ENCODE results near the gene SRSF3. TPM values are rescaled to one million over a fixed set of nuclear protein-coding genes. Genes with fewer than 3 reads are reported as not detected.
"Not testable (repeated sequence)": the region's sequence is repeated elsewhere in the genome, so short reads cannot be mapped to it uniquely, and the experiment has no call there.

The SRSF3 gene
- total RNA-seq, 2 donors from 2014 or later = 197 to 431 TPM

DNA sequence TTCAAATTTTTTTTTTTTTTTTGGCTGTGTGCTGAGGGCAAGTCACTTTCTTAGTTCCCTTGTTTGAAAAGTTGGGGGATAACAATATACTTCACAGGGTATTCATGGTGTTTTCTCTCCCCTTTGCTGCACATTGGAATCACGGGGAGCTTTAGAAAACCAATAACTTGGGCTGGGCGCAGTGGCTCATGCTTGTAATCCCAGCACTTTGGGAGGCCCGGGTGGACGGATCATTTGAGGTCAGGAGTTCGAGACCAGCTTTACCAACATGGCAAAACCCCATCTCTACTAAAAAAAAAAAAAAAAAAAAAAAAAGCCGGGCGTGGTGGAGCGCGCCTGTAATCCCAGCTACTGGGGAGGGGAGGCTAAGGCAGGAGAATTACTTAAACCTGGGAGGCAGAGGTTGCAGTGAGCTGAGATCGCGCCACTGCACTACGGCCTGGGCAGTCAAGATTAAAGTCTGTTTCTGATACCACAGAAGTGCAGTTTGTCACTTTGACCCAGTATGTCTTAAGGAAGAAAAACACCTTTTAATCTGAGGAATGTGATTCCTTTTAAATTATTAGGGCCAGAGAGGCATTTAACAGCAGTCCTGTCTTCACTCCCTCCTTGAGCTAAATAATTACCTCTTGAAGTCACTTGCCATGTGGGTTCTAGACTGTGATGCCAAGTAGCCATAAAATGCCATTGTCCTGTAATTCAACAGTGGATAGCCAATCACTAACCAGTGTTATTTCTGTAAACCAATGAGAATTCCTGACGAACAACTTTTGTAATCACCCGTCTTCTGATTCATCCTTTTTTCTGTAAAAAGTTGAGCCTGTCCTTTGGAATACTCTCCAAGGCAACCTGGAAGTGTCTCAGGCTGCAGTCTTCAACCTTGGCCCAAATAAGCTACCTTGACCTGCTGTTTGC is 16.1 kb downstream of the SRSF3 start:
- H3K36me3 Mint-ChIP-seq = peaks cover 24 to 27% of the 10 kb centered on the region in 2 donors
- H3K9me3 Mint-ChIP-seq = no peaks in the 10 kb centered on the region
- no peak for ATAC-seq
- H3K27ac Mint-ChIP-seq = peak overlapping the region; percentile 83 to 84
- DNase-seq (ENCODE audit: low spot score in 2 of 2) = peak in 1 of 2 donors; percentile 16

DNA sequence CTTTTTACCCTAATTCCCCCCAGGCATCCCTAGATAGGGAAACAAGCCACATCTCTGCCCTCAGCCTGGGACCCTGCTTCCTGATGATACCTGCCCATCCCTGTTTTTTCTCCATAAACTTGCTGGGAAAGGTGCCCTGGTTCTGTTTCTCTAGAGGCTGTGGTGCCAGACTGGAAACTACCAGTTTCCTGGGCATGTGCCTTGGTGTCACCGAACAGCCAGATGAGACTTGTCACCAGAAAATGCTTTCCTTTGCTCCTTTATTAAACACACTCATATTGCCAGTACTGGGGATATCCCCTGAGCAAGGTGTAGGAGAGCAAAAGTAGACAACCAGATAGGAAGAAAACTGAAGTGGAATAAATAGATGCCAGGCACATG is 16.8 kb downstream of the SRSF3 start:
- peak overlapping the region; percentile 70 to 84 for H3K27ac Mint-ChIP-seq
- peaks cover 18 to 21% of the 10 kb centered on the region in 2 donors for H3K36me3 Mint-ChIP-seq
- H3K9me3 Mint-ChIP-seq = no peaks in the 10 kb centered on the region
- DNase-seq (ENCODE audit: low spot score in 2 of 2) = no peak
- ATAC-seq = peak; percentile 12 to 52

DNA sequence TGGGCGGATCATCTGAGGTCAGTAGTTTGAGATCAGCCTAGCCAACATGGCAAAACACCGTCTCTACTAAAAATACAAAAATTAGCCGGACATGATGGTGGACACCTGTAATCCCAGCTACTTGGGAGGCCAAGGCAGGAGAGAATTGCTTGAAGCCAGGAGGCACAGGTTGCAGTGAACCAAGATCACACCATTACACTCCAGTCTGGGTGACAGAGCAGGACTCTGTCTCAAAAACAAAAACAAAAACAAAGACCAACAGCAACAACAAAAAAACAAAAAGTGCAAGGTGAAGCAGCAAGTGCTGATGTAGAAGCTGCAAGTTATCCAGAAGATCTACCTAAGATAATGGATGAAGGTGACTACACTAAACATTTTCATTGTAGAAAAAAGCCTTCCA is 17.5 kb downstream of the SRSF3 start:
- not testable (repeated sequence) for H3K9me3 Mint-ChIP-seq, ATAC-seq
- H3K36me3 Mint-ChIP-seq = peaks cover 16 to 20% of the 10 kb centered on the region in 2 donors
- peak in 1 of 2 donors; percentile 44 for DNase-seq (ENCODE audit: low spot score in 2 of 2)
- H3K27ac Mint-ChIP-seq = peak overlapping the region in 1 of 2 donors; percentile 37

DNA sequence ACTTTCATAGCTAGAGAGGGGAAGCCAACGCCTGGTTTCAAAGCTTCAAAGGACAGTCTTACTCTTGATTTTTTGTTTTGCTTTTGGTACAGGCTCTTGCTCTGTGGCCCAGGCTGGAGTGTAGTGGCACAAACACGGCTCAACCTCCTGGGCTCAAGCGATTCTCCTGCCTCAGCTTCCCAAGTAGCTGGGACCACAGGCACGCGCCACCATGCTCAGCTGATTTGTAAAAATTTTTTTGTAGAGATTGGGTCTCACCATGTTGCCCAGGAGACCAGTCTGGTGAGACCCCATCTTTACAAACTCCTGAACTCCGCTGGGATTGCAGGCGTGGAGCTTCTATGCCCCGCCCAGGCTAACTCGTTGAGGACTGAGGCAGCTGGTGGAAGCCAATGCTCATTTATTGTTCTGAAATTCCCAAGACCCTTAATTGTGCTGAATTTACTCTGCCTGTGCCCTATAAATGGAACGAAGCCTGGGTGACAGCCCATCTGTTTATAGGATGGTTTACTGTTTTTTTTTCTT is 18.0 kb downstream of the SRSF3 start:
- ATAC-seq (no peak), DNase-seq (ENCODE audit: low spot score in 2 of 2) (peak in 1 of 2 donors; percentile 43)
- peaks cover 16 to 20% of the 10 kb centered on the region in 2 donors for H3K36me3 Mint-ChIP-seq
- peak overlapping the region; percentile 37 to 58 for H3K27ac Mint-ChIP-seq
- H3K9me3 Mint-ChIP-seq = no peaks in the 10 kb centered on the region

DNA sequence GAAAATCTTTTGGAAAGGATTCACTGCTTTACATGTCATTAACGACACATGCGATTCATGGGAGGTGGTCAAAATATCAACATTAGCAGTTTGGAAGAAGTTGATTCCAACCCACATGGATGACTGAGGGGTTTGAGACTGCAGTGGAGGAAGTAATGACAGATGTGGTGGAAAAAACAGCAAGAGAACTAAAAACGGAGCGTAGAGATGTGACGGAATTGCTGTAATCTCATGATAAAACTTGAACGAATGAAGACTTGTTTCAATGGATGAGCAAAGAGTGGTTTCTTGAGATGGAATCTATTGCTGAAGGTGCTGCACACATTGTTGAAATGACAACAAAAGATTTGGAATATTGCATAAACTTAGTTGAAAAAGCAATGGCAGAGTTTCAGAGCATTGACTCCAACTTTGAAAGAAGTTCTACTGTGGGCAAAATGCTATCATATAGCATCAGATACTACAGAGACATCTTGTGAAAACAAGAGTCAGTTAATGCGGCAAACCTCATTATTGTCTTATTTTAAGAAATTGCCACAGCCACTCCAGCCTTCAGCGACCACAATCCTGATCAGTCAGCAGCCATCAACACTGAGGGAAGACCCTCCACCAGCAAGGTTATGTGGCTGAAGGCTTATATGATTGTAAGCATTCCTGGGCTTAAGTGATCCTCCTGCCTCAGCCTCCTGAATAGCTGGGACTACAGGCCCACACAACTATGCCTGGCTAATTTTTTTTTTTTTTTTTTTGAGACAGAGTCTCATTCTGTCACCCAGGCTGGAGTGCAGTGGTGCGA is 19.2 kb downstream of the SRSF3 start:
- H3K9me3 Mint-ChIP-seq = no peaks in the 10 kb centered on the region
- peak overlapping the region in 1 of 2 donors; percentile 28 for H3K27ac Mint-ChIP-seq
- peaks cover 6 to 9% of the 10 kb centered on the region in 2 donors for H3K36me3 Mint-ChIP-seq
- ATAC-seq (no peak), DNase-seq (ENCODE audit: low spot score in 2 of 2) (no peak)

DNA sequence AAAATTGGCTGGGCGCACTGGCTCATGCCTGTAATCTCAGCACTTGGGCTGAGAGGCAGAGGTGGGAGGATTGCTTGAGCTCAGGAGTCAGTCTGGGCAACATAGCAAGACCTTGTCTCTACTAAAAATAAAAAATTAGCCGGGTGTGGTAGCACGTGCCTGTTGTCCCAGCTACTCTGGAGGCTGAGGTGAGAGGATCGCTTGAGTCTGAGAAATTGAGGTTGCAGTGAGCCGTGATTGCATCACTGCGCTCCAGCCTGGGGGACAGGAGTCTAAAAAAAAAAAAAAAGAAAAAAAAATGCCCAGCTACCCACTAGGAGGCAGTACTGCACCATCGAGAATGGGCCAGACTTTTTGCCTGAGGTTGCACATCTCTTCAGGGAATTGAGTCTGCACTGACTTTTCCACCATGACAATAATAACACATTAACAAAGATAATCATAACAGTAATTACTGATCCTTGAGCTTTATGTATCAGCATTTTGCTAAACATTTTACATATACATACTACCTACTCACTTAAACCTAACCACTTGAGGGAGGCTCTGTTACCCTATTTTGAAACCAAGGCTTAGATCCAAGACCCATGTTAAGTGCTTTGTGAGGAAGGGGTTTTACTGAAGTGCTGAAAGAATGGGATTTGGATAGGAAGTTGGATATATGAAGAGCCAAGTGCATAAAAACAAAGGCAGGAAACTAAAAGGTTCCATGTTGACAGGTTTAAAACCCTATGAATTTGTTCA is 21.0 kb downstream of the SRSF3 start:
- peak; percentile 54 to 61 for DNase-seq (ENCODE audit: low spot score in 2 of 2)
- Mint-ChIP-seq H3K9me3 (no peaks in the 10 kb centered on the region), H3K36me3 (no peaks in the 10 kb centered on the region), H3K27ac (peak overlapping the region in 1 of 2 donors; percentile 55)
- peak; percentile 41 to 47 for ATAC-seq

DNA sequence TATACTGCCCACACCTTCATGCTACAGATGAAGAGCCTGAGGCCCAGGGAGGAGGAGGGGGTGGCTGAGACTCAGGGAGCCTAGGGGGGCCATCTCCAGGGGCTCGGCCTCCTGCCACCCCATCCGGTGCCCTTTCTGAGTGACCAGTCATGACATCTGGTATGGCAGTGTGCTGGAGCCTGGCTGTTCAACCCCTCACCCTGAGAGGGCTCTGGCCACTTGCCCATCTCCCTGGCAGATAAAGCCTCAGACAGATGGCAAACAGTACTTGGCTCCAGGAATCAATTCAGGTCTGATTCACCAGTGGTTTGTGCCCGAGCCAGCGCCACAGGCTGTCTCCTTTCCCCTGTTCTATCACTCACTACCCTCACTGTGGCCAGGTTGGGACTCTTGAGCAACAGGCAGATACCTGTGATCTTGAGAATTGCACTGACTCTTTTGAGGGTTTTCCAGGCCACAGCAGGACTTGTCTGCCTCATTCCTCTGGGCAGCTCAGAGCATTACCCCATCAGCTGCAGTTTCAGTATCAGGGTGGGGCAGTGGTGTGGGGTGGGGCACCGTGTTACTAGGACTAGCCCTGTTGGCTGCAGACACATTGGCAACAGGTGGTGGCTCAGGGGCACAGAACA is 22.8 kb downstream of the SRSF3 start:
- Mint-ChIP-seq H3K36me3 (no peaks in the 10 kb centered on the region), H3K27ac (peak overlapping the region in 1 of 2 donors; percentile 54), H3K9me3 (no peaks in the 10 kb centered on the region)
- ATAC-seq = peak; percentile 6 to 81
- no peak for DNase-seq (ENCODE audit: low spot score in 2 of 2)

DNA sequence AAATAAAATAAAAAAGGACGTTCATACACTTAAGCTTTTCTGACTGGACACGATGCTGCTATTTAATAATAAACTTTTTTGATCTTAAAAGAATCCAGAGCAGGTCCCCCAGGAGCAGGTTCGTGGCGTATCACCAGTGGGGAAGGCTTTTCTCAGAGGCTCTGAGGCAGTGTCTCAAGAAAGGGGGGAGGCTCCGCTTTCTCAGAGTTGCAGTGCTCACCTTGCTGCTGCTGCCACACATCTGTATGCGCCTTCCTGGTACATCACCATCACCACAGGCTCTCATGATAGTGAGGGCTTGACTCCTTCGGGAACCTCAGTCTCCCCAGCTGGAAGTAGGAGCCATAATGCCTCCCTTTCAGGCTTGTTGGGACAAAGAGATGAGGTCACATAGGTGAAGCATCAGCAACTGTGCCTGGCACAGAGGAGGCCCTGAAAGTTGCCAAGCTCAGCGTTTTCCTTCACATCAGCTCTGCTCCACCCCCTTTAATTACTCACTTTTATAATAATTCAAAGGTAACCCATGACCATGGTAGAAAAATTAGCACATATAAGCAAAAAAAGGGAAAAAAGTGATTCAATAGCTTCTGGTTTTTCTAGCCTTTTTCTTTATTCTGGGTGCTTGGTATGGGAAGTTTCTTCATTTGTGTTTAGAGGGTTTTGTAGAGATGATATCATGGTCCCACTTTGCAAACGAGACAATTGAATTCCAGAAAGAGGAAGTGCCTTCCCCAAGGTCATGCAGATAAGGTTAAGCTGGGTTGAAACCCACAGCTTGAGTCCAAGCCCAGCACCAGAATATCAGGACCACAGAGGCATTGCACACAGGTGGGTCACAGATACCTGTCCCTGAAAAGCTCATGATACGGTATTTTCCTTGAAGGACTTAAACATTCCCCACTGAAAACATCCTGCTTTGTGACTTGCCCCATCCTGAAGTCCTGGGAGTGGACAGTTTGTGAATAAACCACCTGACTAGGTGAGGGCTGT is 24.5 kb downstream of the SRSF3 start:
- ATAC-seq (no peak), DNase-seq (ENCODE audit: low spot score in 2 of 2) (no peak)
- Mint-ChIP-seq H3K36me3 (no peaks in the 10 kb centered on the region), H3K9me3 (no peaks in the 10 kb centered on the region), H3K27ac (peak overlapping the region in 1 of 2 donors; percentile 29)

DNA sequence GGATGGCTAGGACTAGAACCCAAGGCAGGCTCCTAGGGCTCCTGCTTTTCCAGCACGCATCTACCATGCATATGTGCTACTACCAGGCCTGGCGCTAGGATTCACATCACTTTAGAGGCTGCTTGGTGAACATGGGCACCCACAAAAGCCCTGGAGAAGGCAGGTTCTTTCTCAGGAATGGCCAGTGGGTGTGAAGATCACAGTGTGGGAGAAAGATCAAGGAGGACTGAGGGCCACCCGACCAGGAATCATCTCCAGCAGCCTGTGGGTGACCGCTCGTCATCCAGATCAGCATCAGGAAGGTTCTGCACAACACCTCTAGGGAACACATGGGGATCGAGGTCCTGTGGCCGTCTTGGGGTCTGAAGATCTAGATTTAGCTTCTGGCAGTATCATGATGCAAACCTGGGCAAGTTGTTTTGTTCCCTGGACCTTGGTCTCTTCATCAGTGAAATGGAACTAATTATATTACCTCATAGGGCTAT is 27.3 kb downstream of the SRSF3 start:
- ATAC-seq = no peak
- Mint-ChIP-seq H3K36me3 (no peaks in the 10 kb centered on the region), H3K27ac (no peak overlapping the region), H3K9me3 (no peaks in the 10 kb centered on the region)
- no peak for DNase-seq (ENCODE audit: low spot score in 2 of 2)

DNA sequence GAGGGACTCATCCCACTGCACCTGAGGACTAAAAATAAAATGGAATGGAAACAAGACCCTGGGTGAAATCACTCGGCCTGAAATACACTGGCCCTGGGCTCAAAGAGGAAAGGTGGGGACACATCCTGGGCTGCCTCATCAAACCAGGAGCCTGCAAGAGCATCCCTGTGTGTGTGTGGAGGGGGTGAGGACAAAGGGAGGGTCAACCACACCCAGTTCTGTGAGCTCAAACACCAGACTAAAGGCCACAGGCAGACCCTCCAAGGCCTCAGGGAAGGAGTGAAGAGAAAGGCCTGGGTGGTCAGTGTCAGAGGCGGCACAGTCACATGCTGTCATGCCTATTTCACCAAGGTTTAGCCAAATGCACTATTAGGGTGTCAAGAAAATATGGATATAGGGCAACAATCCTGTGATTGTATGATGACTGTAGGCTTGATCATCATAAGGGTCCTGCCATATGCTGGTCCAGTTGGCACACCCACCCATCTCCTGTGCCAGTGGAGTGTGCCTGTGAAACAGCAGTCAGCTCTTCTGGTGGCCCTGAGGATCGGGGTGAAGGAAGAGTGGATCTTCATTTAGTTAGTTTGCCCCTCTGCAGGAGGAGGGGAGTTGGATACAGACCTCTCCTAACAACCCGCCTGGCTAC is 28.9 kb downstream of the SRSF3 start:
- no peaks in the 10 kb centered on the region for H3K9me3 Mint-ChIP-seq
- H3K27ac Mint-ChIP-seq = peak overlapping the region in 1 of 2 donors; percentile 5
- ATAC-seq (peak in 1 of 2 donors; percentile 35), DNase-seq (ENCODE audit: low spot score in 2 of 2) (no peak)
- no peaks in the 10 kb centered on the region for H3K36me3 Mint-ChIP-seq

DNA sequence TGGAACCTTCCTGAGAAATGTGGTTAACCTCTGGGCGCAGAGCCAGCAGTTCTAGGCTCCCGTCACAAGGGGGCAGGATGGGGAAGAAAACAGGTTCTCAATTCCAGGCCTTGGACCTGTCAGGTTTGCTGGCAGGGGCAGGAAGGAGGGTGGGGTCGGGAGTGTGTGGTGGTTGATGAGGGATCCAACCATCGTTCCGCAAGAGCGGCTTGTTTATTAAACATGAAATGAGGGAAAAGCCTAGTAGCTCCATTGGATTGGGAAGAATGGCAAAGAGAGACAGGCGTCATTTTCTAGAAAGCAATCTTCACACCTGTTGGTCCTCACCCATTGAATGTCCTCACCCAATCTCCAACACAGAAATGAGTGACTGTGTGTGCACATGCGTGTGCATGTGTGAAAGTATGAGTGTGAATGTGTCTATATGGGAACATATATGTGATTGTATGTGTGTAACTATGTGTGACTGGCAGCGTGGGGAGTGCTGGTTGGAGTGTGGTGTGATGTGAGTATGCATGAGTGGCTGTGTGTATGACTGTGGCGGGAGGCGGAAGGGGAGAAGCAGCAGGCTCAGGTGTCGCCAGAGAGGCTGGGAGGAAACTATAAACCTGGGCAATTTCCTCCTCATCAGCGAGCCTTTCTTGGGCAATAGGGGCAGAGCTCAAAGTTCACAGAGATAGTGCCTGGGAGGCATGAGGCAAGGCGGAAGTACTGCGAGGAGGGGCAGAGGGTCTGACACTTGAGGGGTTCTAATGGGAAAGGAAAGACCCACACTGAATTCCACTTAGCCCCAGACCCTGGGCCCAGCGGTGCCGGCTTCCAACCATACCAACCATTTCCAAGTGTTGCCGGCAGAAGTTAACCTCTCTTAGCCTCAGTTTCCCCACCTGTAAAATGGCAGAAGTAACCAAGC is 29.6 kb downstream of the SRSF3 start:
- Mint-ChIP-seq H3K27ac (peak overlapping the region in 1 of 2 donors; percentile 5), H3K9me3 (no peaks in the 10 kb centered on the region), H3K36me3 (no peaks in the 10 kb centered on the region)
- ATAC-seq (peak; percentile 77 to 82), DNase-seq (ENCODE audit: low spot score in 2 of 2) (peak; percentile 82 to 86)

DNA sequence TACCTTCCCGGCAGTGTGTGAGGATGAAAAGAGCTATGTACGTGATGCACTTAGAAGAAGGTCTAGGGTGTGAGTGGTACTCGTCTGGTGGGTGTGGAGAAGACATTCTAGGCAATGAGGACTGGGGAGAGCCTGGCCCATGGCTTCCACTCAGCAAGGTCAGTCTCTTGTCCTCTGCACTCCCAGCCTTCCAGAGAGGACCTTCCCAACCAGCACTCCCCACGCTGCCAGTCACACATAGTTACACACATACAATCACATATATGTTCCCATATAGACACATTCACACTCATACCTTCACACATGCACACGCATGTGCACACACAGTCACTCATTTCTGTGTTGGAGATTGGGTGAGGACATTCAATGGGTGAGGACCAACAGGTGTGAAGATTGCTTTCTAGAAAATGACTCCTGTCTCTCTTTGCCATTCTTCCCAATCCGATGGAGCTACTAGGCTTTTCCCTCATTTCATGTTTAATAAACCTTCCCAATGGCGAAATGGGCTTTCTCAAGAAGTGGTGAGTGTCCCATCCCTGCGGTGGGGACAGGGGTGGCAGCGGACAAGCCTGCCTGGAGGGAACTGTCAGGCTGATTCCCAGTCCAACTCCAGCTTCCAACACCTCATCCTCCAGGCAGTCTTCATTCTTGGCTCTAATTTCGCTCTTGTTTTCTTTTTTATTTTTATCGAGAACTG is 30.4 kb downstream of the SRSF3 start:
- Mint-ChIP-seq H3K36me3 (no peaks in the 10 kb centered on the region), H3K27ac (no peak overlapping the region), H3K9me3 (no peaks in the 10 kb centered on the region)
- DNase-seq (ENCODE audit: low spot score in 2 of 2) (peak in 1 of 2 donors; percentile 28), ATAC-seq (no peak)

Measured in activated naive CD4-positive, alpha-beta T cell treated with anti-CD3 and anti-CD28 coated beads, Interleukin-2, amount 50 U/mL, for 72 hours (primary cell).